ENCODE results near the gene RHBDD2.
"Not testable (repeated sequence)": the region's sequence is repeated elsewhere in the genome, so short reads cannot be mapped to it uniquely, and the experiment has no call there.

RHBDD2 gene

GRCh38 chr7:75876126-75876881, 2.5 kb upstream of the RHBDD2 start:
- H3K9ac ChIP-seq (ENCODE audit: low read depth in 1 of 2, low read length in 2 of 2) = no peak overlapping the region
- no peaks in the 10 kb centered on the region for H3K9me3 ChIP-seq (ENCODE audit: control insufficient read depth in 1 of 2, low read length in 2 of 2)
- no peak overlapping the region for H3K27ac ChIP-seq (ENCODE audit: low read depth, low read length)
- H3K36me3 ChIP-seq (ENCODE audit: control insufficient read depth in 1 of 2, insufficient read depth in 2 of 2, low read length in 2 of 2) = peaks cover under 1 to 1% of the 10 kb centered on the region in 2 donors
- H3K4me1 ChIP-seq (ENCODE audit: control insufficient read depth in 1 of 2, insufficient read depth in 2 of 2, low read length in 2 of 2) = peaks cover 16 to 20% of the 10 kb centered on the region in 2 donors
- no peaks in the 10 kb centered on the region for H3K27me3 ChIP-seq (ENCODE audit: control insufficient read depth in 1 of 2, insufficient read depth in 2 of 2, low read length in 2 of 2)
- no peak overlapping the region for H3K4me3 ChIP-seq (ENCODE audit: low read depth in 1 of 2, low read length in 2 of 2)

GRCh38 chr7:75878312-75878768, 494 bp upstream of the RHBDD2 start:
- peak overlapping the region; percentile 71 for H3K27ac ChIP-seq (ENCODE audit: low read depth, low read length)
- peak overlapping the region; percentile 76 to 83 for H3K4me3 ChIP-seq (ENCODE audit: low read depth in 1 of 2, low read length in 2 of 2)
- peak overlapping the region; percentile 60 to 96 for H3K9ac ChIP-seq (ENCODE audit: low read depth in 1 of 2, low read length in 2 of 2)

GRCh38 chr7:75879771-75880184, 944 bp downstream of the RHBDD2 start:
- Histone ChIP-seq H3K36me3 (ENCODE audit: control insufficient read depth in 1 of 2, insufficient read depth in 2 of 2, low read length in 2 of 2) (peaks cover 18 to 30% of the 10 kb centered on the region in 2 donors), H3K4me3 (ENCODE audit: low read depth in 1 of 2, low read length in 2 of 2) (peak overlapping the region; percentile 76 to 98), H3K27ac (ENCODE audit: low read depth, low read length) (no peak overlapping the region), H3K4me1 (ENCODE audit: control insufficient read depth in 1 of 2, insufficient read depth in 2 of 2, low read length in 2 of 2) (peaks cover 29 to 37% of the 10 kb centered on the region in 2 donors), H3K9ac (ENCODE audit: low read depth in 1 of 2, low read length in 2 of 2) (peak overlapping the region; percentile 78 to 97), H3K27me3 (ENCODE audit: control insufficient read depth in 1 of 2, insufficient read depth in 2 of 2, low read length in 2 of 2) (no peaks in the 10 kb centered on the region), H3K9me3 (ENCODE audit: control insufficient read depth in 1 of 2, low read length in 2 of 2) (no peaks in the 10 kb centered on the region)

More at GRCh38 chr7:75878312-75878768, 494 bp upstream of the RHBDD2 start:
- Histone ChIP-seq H3K27me3 (ENCODE audit: control insufficient read depth in 1 of 2, insufficient read depth in 2 of 2, low read length in 2 of 2) (no peaks in the 10 kb centered on the region), H3K36me3 (ENCODE audit: control insufficient read depth in 1 of 2, insufficient read depth in 2 of 2, low read length in 2 of 2) (peaks cover 15 to 18% of the 10 kb centered on the region in 2 donors), H3K9me3 (ENCODE audit: control insufficient read depth in 1 of 2, low read length in 2 of 2) (no peaks in the 10 kb centered on the region), H3K4me1 (ENCODE audit: control insufficient read depth in 1 of 2, insufficient read depth in 2 of 2, low read length in 2 of 2) (peaks cover 21 to 25% of the 10 kb centered on the region in 2 donors)

- Histone ChIP-seq H3K9me3 (ENCODE audit: control insufficient read depth in 1 of 2, low read length in 2 of 2) (no peaks in the 10 kb centered on the region), H3K27ac (ENCODE audit: low read depth, low read length) (no peak overlapping the region), H3K36me3 (ENCODE audit: control insufficient read depth in 1 of 2, insufficient read depth in 2 of 2, low read length in 2 of 2) (peaks cover 21 to 35% of the 10 kb centered on the region in 2 donors), H3K4me1 (ENCODE audit: control insufficient read depth in 1 of 2, insufficient read depth in 2 of 2, low read length in 2 of 2) (peaks cover 34 to 42% of the 10 kb centered on the region in 2 donors), H3K9ac (ENCODE audit: low read depth in 1 of 2, low read length in 2 of 2) (peak overlapping the region in 1 of 2 donors; percentile 3), H3K27me3 (ENCODE audit: control insufficient read depth in 1 of 2, insufficient read depth in 2 of 2, low read length in 2 of 2) (no peaks in the 10 kb centered on the region), H3K4me3 (ENCODE audit: low read depth in 1 of 2, low read length in 2 of 2) (peak overlapping the region; percentile 76 to 98)
Observed at GRCh38 chr7:75880242-75880641, 1.4 kb downstream of the RHBDD2 start.

GRCh38 chr7:75881436-75882095, 2.7 kb downstream of the RHBDD2 start:
- H3K4me3 ChIP-seq (ENCODE audit: low read depth in 1 of 2, low read length in 2 of 2) = no peak overlapping the region
- H3K4me1 ChIP-seq (ENCODE audit: control insufficient read depth in 1 of 2, insufficient read depth in 2 of 2, low read length in 2 of 2) = peaks cover 32 to 43% of the 10 kb centered on the region in 2 donors
- H3K27me3 ChIP-seq (ENCODE audit: control insufficient read depth in 1 of 2, insufficient read depth in 2 of 2, low read length in 2 of 2) = no peaks in the 10 kb centered on the region
- no peaks in the 10 kb centered on the region for H3K9me3 ChIP-seq (ENCODE audit: control insufficient read depth in 1 of 2, low read length in 2 of 2)
- no peak overlapping the region for H3K27ac ChIP-seq (ENCODE audit: low read depth, low read length)
- H3K9ac ChIP-seq (ENCODE audit: low read depth in 1 of 2, low read length in 2 of 2) = no peak overlapping the region
- H3K36me3 ChIP-seq (ENCODE audit: control insufficient read depth in 1 of 2, insufficient read depth in 2 of 2, low read length in 2 of 2) = peaks cover 26 to 43% of the 10 kb centered on the region in 2 donors

- H3K4me1 ChIP-seq (ENCODE audit: control insufficient read depth in 1 of 2, insufficient read depth in 2 of 2, low read length in 2 of 2) = peaks cover 27 to 38% of the 10 kb centered on the region in 2 donors
- not testable (repeated sequence) for H3K27me3 ChIP-seq (ENCODE audit: control insufficient read depth in 1 of 2, insufficient read depth in 2 of 2, low read length in 2 of 2); H3K4me3 ChIP-seq (ENCODE audit: low read depth in 1 of 2, low read length in 2 of 2); H3K9me3 ChIP-seq (ENCODE audit: control insufficient read depth in 1 of 2, low read length in 2 of 2); H3K27ac ChIP-seq (ENCODE audit: low read depth, low read length); H3K9ac ChIP-seq (ENCODE audit: low read depth in 1 of 2, low read length in 2 of 2)
- peaks cover 33 to 56% of the 10 kb centered on the region in 2 donors for H3K36me3 ChIP-seq (ENCODE audit: control insufficient read depth in 1 of 2, insufficient read depth in 2 of 2, low read length in 2 of 2)
Observed at GRCh38 chr7:75883265-75883824, 4.5 kb downstream of the RHBDD2 start.

- Histone ChIP-seq H3K9ac (ENCODE audit: low read depth in 1 of 2, low read length in 2 of 2) (peak overlapping the region in 1 of 2 donors; percentile 19), H3K27ac (ENCODE audit: low read depth, low read length) (no peak overlapping the region), H3K9me3 (ENCODE audit: control insufficient read depth in 1 of 2, low read length in 2 of 2) (no peaks in the 10 kb centered on the region), H3K36me3 (ENCODE audit: control insufficient read depth in 1 of 2, insufficient read depth in 2 of 2, low read length in 2 of 2) (peaks cover 33 to 65% of the 10 kb centered on the region in 2 donors), H3K4me1 (ENCODE audit: control insufficient read depth in 1 of 2, insufficient read depth in 2 of 2, low read length in 2 of 2) (peaks cover 26 to 34% of the 10 kb centered on the region in 2 donors), H3K27me3 (ENCODE audit: control insufficient read depth in 1 of 2, insufficient read depth in 2 of 2, low read length in 2 of 2) (no peaks in the 10 kb centered on the region), H3K4me3 (ENCODE audit: low read depth in 1 of 2, low read length in 2 of 2) (no peak overlapping the region)
Observed at GRCh38 chr7:75884476-75884875, 5.6 kb downstream of the RHBDD2 start.

- Histone ChIP-seq H3K36me3 (ENCODE audit: control insufficient read depth in 1 of 2, insufficient read depth in 2 of 2, low read length in 2 of 2) (peaks cover 33 to 65% of the 10 kb centered on the region in 2 donors), H3K27ac (ENCODE audit: low read depth, low read length) (no peak overlapping the region), H3K27me3 (ENCODE audit: control insufficient read depth in 1 of 2, insufficient read depth in 2 of 2, low read length in 2 of 2) (no peaks in the 10 kb centered on the region), H3K4me3 (ENCODE audit: low read depth in 1 of 2, low read length in 2 of 2) (no peak overlapping the region), H3K9me3 (ENCODE audit: control insufficient read depth in 1 of 2, low read length in 2 of 2) (no peaks in the 10 kb centered on the region), H3K9ac (ENCODE audit: low read depth in 1 of 2, low read length in 2 of 2) (peak overlapping the region in 1 of 2 donors; percentile 19), H3K4me1 (ENCODE audit: control insufficient read depth in 1 of 2, insufficient read depth in 2 of 2, low read length in 2 of 2) (peaks cover 26 to 29% of the 10 kb centered on the region in 2 donors)
Observed at GRCh38 chr7:75885036-75885435, 6.2 kb downstream of the RHBDD2 start.

- Histone ChIP-seq H3K4me3 (ENCODE audit: low read depth in 1 of 2, low read length in 2 of 2) (no peak overlapping the region), H3K36me3 (ENCODE audit: control insufficient read depth in 1 of 2, insufficient read depth in 2 of 2, low read length in 2 of 2) (peaks cover 20 to 52% of the 10 kb centered on the region in 2 donors)
Observed at GRCh38 chr7:75887669-75888369, 9.0 kb downstream of the RHBDD2 start.

More at GRCh38 chr7:75887669-75888369, 9.0 kb downstream of the RHBDD2 start:
- Histone ChIP-seq H3K9me3 (ENCODE audit: control insufficient read depth in 1 of 2, low read length in 2 of 2) (no peaks in the 10 kb centered on the region), H3K27ac (ENCODE audit: low read depth, low read length) (no peak overlapping the region), H3K9ac (ENCODE audit: low read depth in 1 of 2, low read length in 2 of 2) (no peak overlapping the region), H3K27me3 (ENCODE audit: control insufficient read depth in 1 of 2, insufficient read depth in 2 of 2, low read length in 2 of 2) (no peaks in the 10 kb centered on the region), H3K4me1 (ENCODE audit: control insufficient read depth in 1 of 2, insufficient read depth in 2 of 2, low read length in 2 of 2) (peaks cover 18 to 22% of the 10 kb centered on the region in 2 donors)

Data from duodenal mucosa (tissue), 2 donors.